Measurements from ENCODE around the gene RAB2B. TPM values are rescaled to one million over a fixed set of nuclear protein-coding genes. Genes with fewer than 3 reads are reported as not detected.

Gene RAB2B
- polyA plus RNA-seq, 1 experiment, result 36.7 TPM

DNA sequence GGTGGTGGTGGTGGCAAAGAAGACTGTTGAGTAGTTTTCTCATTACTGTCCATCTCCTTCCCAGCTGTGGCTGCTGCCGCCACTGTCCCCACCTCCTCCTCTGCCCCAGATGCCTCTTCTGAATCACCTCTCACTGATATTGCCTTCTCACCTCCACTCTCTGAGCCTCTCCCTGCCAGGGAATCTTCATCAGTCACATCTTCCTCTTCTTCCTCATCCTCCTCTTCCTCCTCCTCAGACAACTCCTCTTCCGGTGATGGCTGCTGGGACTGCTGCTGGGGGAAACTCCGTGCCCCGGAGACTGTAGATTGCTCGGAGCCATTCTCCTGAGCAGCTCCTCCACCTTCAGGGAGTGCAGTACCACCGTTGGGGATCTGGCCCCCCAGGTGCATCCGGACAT, 46.4 kb upstream of the RAB2B start:
- H3K27ac ChIP-seq (ENCODE audit: low read depth, low read length), result no peak overlapping the region
- DNase-seq (ENCODE audit: low read depth, low spot score), result no peak
- ChIA-PET CTCF (interaction anchor here (1.1 kb wide), 1 partner anchor 25 kb away, joined by 3 read pairs; no protein-coding TSS in a partner anchor), POLR2A (interaction anchor here (0.5 kb wide), 1 partner anchor 67 kb away, joined by 7 read pairs; no protein-coding TSS in a partner anchor)
- TF ChIP-seq, protein P1, sequence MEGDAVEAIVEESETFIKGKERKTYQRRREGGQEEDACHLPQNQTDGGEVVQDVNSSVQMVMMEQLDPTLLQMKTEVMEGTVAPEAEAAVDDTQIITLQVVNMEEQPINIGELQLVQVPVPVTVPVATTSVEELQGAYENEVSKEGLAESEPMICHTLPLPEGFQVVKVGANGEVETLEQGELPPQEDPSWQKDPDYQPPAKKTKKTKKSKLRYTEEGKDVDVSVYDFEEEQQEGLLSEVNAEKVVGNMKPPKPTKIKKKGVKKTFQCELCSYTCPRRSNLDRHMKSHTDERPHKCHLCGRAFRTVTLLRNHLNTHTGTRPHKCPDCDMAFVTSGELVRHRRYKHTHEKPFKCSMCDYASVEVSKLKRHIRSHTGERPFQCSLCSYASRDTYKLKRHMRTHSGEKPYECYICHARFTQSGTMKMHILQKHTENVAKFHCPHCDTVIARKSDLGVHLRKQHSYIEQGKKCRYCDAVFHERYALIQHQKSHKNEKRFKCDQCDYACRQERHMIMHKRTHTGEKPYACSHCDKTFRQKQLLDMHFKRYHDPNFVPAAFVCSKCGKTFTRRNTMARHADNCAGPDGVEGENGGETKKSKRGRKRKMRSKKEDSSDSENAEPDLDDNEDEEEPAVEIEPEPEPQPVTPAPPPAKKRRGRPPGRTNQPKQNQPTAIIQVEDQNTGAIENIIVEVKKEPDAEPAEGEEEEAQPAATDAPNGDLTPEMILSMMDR (IDR thresholded peaks at IDR 0.05; ENCODE audit: low read depth, low read length), result no peak
- H3K9me3 ChIP-seq (ENCODE audit: control insufficient read depth, insufficient read depth, low read length), result peaks cover 2% of the 10 kb centered on the region; the same call in 1 of the 2 replicates
- peaks cover 2% of the 10 kb centered on the region for H3K27me3 ChIP-seq (ENCODE audit: control insufficient read depth, insufficient read depth, low read length)
- no peak overlapping the region for H3K4me3 ChIP-seq (ENCODE audit: low read depth, low read length)

- no peak overlapping the region for H3K27ac ChIP-seq (ENCODE audit: low read depth, low read length)
- ChIA-PET CTCF (no interaction called here), POLR2A (interaction anchor here (1.9 kb wide), 1 partner anchor 10 kb away, joined by 10 read pairs; the partner anchor contains the start of gene METTL3)
- H3K27me3 ChIP-seq (ENCODE audit: control insufficient read depth, insufficient read depth, low read length), result no peaks in the 10 kb centered on the region
- TF ChIP-seq, protein P1 (IDR thresholded peaks at IDR 0.05; ENCODE audit: low read depth, low read length), result no peak
- peaks cover 2% of the 10 kb centered on the region; the same call in 1 of the 2 replicates for H3K9me3 ChIP-seq (ENCODE audit: control insufficient read depth, insufficient read depth, low read length)
- H3K4me3 ChIP-seq (ENCODE audit: low read depth, low read length), result no peak overlapping the region
- DNase-seq (ENCODE audit: low read depth, low spot score), result no peak
Measured at GRCh38 chr14:21521501-21521900, 44.7 kb upstream of the RAB2B start.

GRCh38 chr14:21520767-21521166, 44.0 kb upstream of the RAB2B start:
- ChIA-PET CTCF (no interaction called here), POLR2A (interaction anchor here (0.5 to 1.9 kb wide), 2 partner anchors 9 to 10 kb away, joined by 3 to 10 read pairs; partner anchors contain the start of gene METTL3)
- Histone ChIP-seq H3K27me3 (ENCODE audit: control insufficient read depth, insufficient read depth, low read length) (no peaks in the 10 kb centered on the region), H3K27ac (ENCODE audit: low read depth, low read length) (no peak overlapping the region), H3K4me3 (ENCODE audit: low read depth, low read length) (no peak overlapping the region), H3K9me3 (ENCODE audit: control insufficient read depth, insufficient read depth, low read length) (no peaks in the 10 kb centered on the region)
- DNase-seq (ENCODE audit: low read depth, low spot score), result no peak
- TF ChIP-seq, protein P1 (IDR thresholded peaks at IDR 0.05; ENCODE audit: low read depth, low read length), result no peak

DNA sequence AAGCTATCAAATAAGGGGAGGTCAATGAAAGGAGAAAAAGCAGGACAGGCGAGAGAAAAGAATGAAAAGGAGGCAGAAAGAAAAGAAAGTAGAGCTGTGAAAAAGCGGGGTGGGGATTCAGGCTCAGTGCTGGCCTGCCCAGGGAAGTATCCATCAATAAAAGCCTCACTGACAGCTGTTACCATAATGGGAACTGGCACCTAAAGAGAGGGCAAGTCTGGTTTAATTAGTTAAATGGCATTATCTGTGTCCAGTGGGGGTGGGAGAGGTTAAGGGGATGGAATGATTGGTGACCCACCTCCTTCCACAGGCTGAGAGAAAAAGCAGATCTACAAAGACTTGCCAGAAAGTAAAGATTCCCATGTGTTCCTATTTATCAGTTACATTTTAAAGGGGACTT, 42.0 kb upstream of the RAB2B start:
- DNase-seq (ENCODE audit: low read depth, low spot score), result no peak
- CTCF ChIA-PET, result no interaction called here
- H3K27me3 ChIP-seq (ENCODE audit: control insufficient read depth, insufficient read depth, low read length), result no peaks in the 10 kb centered on the region
- H3K27ac ChIP-seq (ENCODE audit: low read depth, low read length), result no peak overlapping the region
- TF ChIP-seq, protein P1 (IDR thresholded peaks at IDR 0.05; ENCODE audit: low read depth, low read length), result no peak
- POLR2A ChIA-PET, result no interaction called here
- no peak overlapping the region for H3K4me3 ChIP-seq (ENCODE audit: low read depth, low read length)
- H3K9me3 ChIP-seq (ENCODE audit: control insufficient read depth, insufficient read depth, low read length), result no peaks in the 10 kb centered on the region

GRCh38 chr14:21514341-21514740, 37.6 kb upstream of the RAB2B start:
- no peak overlapping the region for H3K4me3 ChIP-seq (ENCODE audit: low read depth, low read length)
- TF ChIP-seq, protein P1 (IDR thresholded peaks at IDR 0.05; ENCODE audit: low read depth, low read length), result no peak
- ChIA-PET POLR2A (interaction anchor here (0.6 to 1.2 kb wide), 2 partner anchors 12 to 130 kb away, joined by 3 to 4 read pairs; partner anchors contain the start of gene SALL2), CTCF (interaction anchor here (1.7 kb wide), 1 partner anchor 16 kb away, joined by 6 read pairs; no protein-coding TSS in a partner anchor)
- no peak for DNase-seq (ENCODE audit: low read depth, low spot score)
- no peak overlapping the region for H3K27ac ChIP-seq (ENCODE audit: low read depth, low read length)
- H3K9me3 ChIP-seq (ENCODE audit: control insufficient read depth, insufficient read depth, low read length), result no peaks in the 10 kb centered on the region
- no peaks in the 10 kb centered on the region for H3K27me3 ChIP-seq (ENCODE audit: control insufficient read depth, insufficient read depth, low read length)
